HEK293T (cell line): ENCODE data around the gene BMP5.

ENCODE experiments used
- ARNT ChIP-seq: fragments of 450-650 bp; IDR thresholded peaks from 2 replicates; pipeline ENCODE4 v1.6.1; 2017; ENCODE audit warnings: mild to moderate bottlenecking
- BHLHE40 ChIP-seq: fragments of 450-650 bp; IDR thresholded peaks from 2 replicates; pipeline ENCODE4 v1.6.1; 2016; ENCODE audit warnings: mild to moderate bottlenecking, moderate library complexity, borderline replicate concordance
- ELF4 ChIP-seq: fragments of 450-650 bp; IDR thresholded peaks from 2 replicates; pipeline ENCODE4 v1.6.1; 2017; ENCODE audit warnings: antibody characterized with exemption
- FOXK2 ChIP-seq: fragments of 450-650 bp; IDR thresholded peaks from 2 replicates; pipeline ENCODE4 v1.6.1; 2016; ENCODE audit warnings: mild to moderate bottlenecking
- HDGF ChIP-seq: fragments of 450-650 bp; IDR thresholded peaks from 2 replicates; pipeline ENCODE4 v1.6.1; 2017; ENCODE audit warnings: antibody characterized with exemption, borderline replicate concordance
- L3MBTL2 ChIP-seq: fragments of 450-650 bp; conservative IDR thresholded peaks from 2 replicates; pipeline ENCODE4 v1.6.1; 2016; ENCODE audit warnings: mild to moderate bottlenecking
- NFRKB ChIP-seq: fragments of 450-650 bp; IDR thresholded peaks from 2 replicates; pipeline ENCODE4 v1.6.1; 2016; ENCODE audit warnings: mild to moderate bottlenecking, moderate library complexity
- SP1 ChIP-seq: fragments of 450-650 bp; IDR thresholded peaks from 2 replicates; pipeline ENCODE4 v1.6.1; 2017
- SUZ12 ChIP-seq: fragments of 450-650 bp; IDR thresholded peaks from 2 replicates; pipeline ENCODE4 v1.6.1; 2016; ENCODE audit warnings: mild to moderate bottlenecking
- TF ChIP-seq, protein P1 (sequence below): fragments of 450-650 bp; IDR thresholded peaks from 2 replicates; pipeline ENCODE4 v1.6.1; 2016

DNA sequence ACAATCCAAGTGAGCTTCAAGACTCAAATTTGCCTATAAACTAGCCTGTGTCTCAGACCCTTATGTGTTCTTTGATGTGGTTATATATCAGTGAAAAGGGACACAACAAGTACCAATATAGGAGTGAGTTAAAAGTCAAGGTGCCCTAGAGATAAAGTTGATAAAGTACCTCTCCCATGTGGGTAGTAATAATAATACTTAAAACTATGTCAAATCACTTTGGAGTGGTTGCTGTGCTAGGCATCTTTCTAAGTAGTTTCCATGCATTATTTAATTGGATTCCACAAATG, 100.4 kb downstream of the BMP5 start:
- TF ChIP-seq SP1, result no peak
- TF ChIP-seq ELF4, result no peak
- TF ChIP-seq NFRKB, result no peak
- TF ChIP-seq, protein P1, sequence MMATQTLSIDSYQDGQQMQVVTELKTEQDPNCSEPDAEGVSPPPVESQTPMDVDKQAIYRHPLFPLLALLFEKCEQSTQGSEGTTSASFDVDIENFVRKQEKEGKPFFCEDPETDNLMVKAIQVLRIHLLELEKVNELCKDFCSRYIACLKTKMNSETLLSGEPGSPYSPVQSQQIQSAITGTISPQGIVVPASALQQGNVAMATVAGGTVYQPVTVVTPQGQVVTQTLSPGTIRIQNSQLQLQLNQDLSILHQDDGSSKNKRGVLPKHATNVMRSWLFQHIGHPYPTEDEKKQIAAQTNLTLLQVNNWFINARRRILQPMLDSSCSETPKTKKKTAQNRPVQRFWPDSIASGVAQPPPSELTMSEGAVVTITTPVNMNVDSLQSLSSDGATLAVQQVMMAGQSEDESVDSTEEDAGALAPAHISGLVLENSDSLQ, result no peak
- TF ChIP-seq FOXK2, result no peak
- TF ChIP-seq BHLHE40, result no peak
- TF ChIP-seq SUZ12, result no peak
- no peak for TF ChIP-seq ARNT
- no peak for TF ChIP-seq L3MBTL2
- no peak for TF ChIP-seq HDGF
